HepG2 (cell line): ENCODE results near the gene OR5P2. TPM values are rescaled to one million over a fixed set of nuclear protein-coding genes. Genes with fewer than 3 reads are reported as not detected.

Experiments used
- ATAC-seq: fragments of 200-7000 bp; cut with Tn5 transposase; 3 replicates; pipeline ENCODE4 v1.9.1; 2020; ENCODE audit warnings: mild to moderate bottlenecking, moderate library complexity
- BruUV-seq: library from RNA; stranded (reverse); fragments of 400-500 nt; replicated peaks from 2 replicates; lab custom pipeline; 2021; lab: Mats Ljungman, UMichigan
- CTCF ChIA-PET: fragments of 300-600 bp; formaldehyde crosslinking; extraction: SDS; loops from one replicate; lab custom pipeline; 2021; ENCODE audit warnings: low total read pairs, inconsistent platforms, low intra/inter-chr PET ratio; lab: Yijun Ruan, JAX
- POLR2A ChIA-PET: fragments of 350-600 bp; sonication (Branson Sonifier 250); formaldehyde crosslinking; loops from one replicate; lab custom pipeline; 2020; ENCODE audit warnings: antibody characterized with exemption, inconsistent platforms; lab: Yijun Ruan, JAX
- DNase-seq: peaks from one replicate; pipeline ENCODE4 v3.0.0-alpha.2; 2015; ENCODE audit warnings: low spot score
- FAIRE-seq: peaks from 3 replicates; lab custom pipeline; 2011; peaks lifted over from hg19 to GRCh38; lab: Jason Lieb, UNC
- H2AFZ ChIP-seq: one replicate; pipeline ENCODE4 v1.6.1; 2011; ENCODE audit warnings: low read length, inconsistent platforms
- H3K27ac ChIP-seq: fragments of 300-600 bp; 3 replicates; pipeline ENCODE4 v1.8.0; 2011; ENCODE audit warnings: mixed run types, mild to moderate bottlenecking, mixed read lengths, low read length, inconsistent platforms; ENCODE audit not compliant: insufficient read depth; ENCODE audit errors: extremely low read length
- H3K27me3 ChIP-seq, 2 experiments: fragments of 200-600 bp in 1 of 2; 2 replicates in 1 of 2; 3 replicates in 1 of 2; pipeline versions ENCODE4 v1.6.0 to v1.8.0; 2011; ENCODE audit warnings: low read length in 2 of 2, mild to moderate bottlenecking in 2 of 2, moderate library complexity in 2 of 2, inconsistent platforms in 1 of 2; ENCODE audit not compliant: insufficient read depth in 2 of 2, control insufficient read depth in 1 of 2
- H3K36me3 ChIP-seq, 2 experiments: fragments of 200-600 bp in 1 of 2; replicated peaks in 1 of 2; 2 replicates in 1 of 2; 3 replicates in 1 of 2; pipeline versions ENCODE4 v1.5.1 to v1.8.0; 2011; ENCODE audit warnings: low read length in 2 of 2, inconsistent platforms in 1 of 2; ENCODE audit not compliant: insufficient read depth in 2 of 2, control insufficient read depth in 1 of 2
- H3K4me1 ChIP-seq: 2 replicates; pipeline ENCODE4 v1.5.1; 2012; ENCODE audit warnings: low read length, inconsistent platforms; ENCODE audit not compliant: insufficient read depth
- H3K4me2 ChIP-seq: 2 replicates; pipeline ENCODE4 v1.6.0; 2011; ENCODE audit warnings: low read depth, low read length, inconsistent platforms
- H3K4me3 ChIP-seq, 3 experiments: fragments of 200-600 bp in 1 of 3; sonication (generic), shearing (Covaris generic) in 1 of 3; replicated peaks in 1 of 3; 2 replicates each; pipeline ENCODE4 v1.5.1; 2011 to 2016; ENCODE audit warnings: low read length in 3 of 3, inconsistent platforms in 2 of 3, low read depth in 2 of 3, mild to moderate bottlenecking in 2 of 3, control low read depth in 1 of 3, mixed read lengths in 1 of 3; ENCODE audit not compliant: insufficient read depth in 1 of 3
- H3K79me2 ChIP-seq: one replicate; pipeline ENCODE4 v1.6.1; 2011; ENCODE audit warnings: low read length, inconsistent platforms; ENCODE audit not compliant: insufficient read depth
- H3K9ac ChIP-seq: 2 replicates; pipeline ENCODE4 v1.6.0; 2011; ENCODE audit warnings: mild to moderate bottlenecking, low read depth, low read length, inconsistent platforms; ENCODE audit not compliant: insufficient read depth
- H3K9me3 ChIP-seq: 2 replicates; pipeline ENCODE4 v1.5.1; 2012; ENCODE audit warnings: mild to moderate bottlenecking, low read length
- H4K20me1 ChIP-seq: 2 replicates; pipeline ENCODE4 v1.6.0; 2011; ENCODE audit warnings: inconsistent platforms, mild to moderate bottlenecking, low read length, moderate library complexity; ENCODE audit not compliant: insufficient read depth
- ARNTL ChIP-seq: sonication (generic); formaldehyde crosslinking; IDR thresholded peaks from 2 replicates; pipeline ENCODE4 v1.4.0; 2020; ENCODE audit warnings: mild to moderate bottlenecking, missing genetic modification reagents
- CEBPZ ChIP-seq: IDR thresholded peaks from 2 replicates; pipeline ENCODE4 v1.6.1; 2012; ENCODE audit warnings: low read length, improper control_type of control experiment
- ESRRA ChIP-seq: sonication (generic); formaldehyde crosslinking; IDR thresholded peaks from 2 replicates; pipeline ENCODE4 v1.5.1; 2020; ENCODE audit warnings: mild to moderate bottlenecking, low read depth, missing genetic modification reagents
- GMEB2 ChIP-seq: IDR thresholded peaks from 2 replicates; pipeline ENCODE4 v1.6.1; 2016; ENCODE audit warnings: missing biosample characterization, missing genetic modification reagents, low read depth
- HIC2 ChIP-seq: sonication (generic); formaldehyde crosslinking; IDR thresholded peaks from 2 replicates; pipeline ENCODE4 v1.9.0; 2022; ENCODE audit warnings: low read depth, missing genetic modification reagents
- HMG20A ChIP-seq: IDR thresholded peaks from 2 replicates; pipeline ENCODE4 v1.6.1; 2016; ENCODE audit warnings: borderline replicate concordance
- KLF9 ChIP-seq: IDR thresholded peaks from 2 replicates; pipeline ENCODE4 v1.6.1; 2016; ENCODE audit warnings: low read depth
- ONECUT2 ChIP-seq: sonication (generic); formaldehyde crosslinking; IDR thresholded peaks from 2 replicates; pipeline ENCODE4 v1.4.0; 2020; ENCODE audit warnings: missing genetic modification reagents
- PLSCR1 ChIP-seq: sonication (generic); formaldehyde crosslinking; IDR thresholded peaks from 2 replicates; pipeline ENCODE4 v1.5.0; 2020; ENCODE audit warnings: missing genetic modification reagents, mild to moderate bottlenecking, borderline replicate concordance
- SCMH1 ChIP-seq: sonication (generic); formaldehyde crosslinking; IDR thresholded peaks from 2 replicates; pipeline ENCODE4 v1.9.0; 2021; ENCODE audit warnings: missing genetic modification reagents, mild to moderate bottlenecking, borderline replicate concordance
- SIX4 ChIP-seq: sonication (generic); formaldehyde crosslinking; IDR thresholded peaks from 2 replicates; pipeline ENCODE4 v1.4.0; 2020; ENCODE audit warnings: missing genetic modification reagents
- TBL1XR1 ChIP-seq: fragments of 150-350 bp; IDR thresholded peaks from 2 replicates; pipeline ENCODE4 v1.6.1; 2014; ENCODE audit warnings: borderline replicate concordance, low read length; ENCODE audit not compliant: partially characterized antibody
- TFAP4 ChIP-seq: sonication (generic); IDR thresholded peaks from 2 replicates; pipeline ENCODE4 v1.6.1; 2016; ENCODE audit warnings: low read depth, borderline replicate concordance
- ZFP62 ChIP-seq: sonication (generic); formaldehyde crosslinking; IDR thresholded peaks from 2 replicates; pipeline ENCODE4 v1.4.0; 2020; ENCODE audit warnings: missing genetic modification reagents
- ZNF275 ChIP-seq: sonication (generic); formaldehyde crosslinking; IDR thresholded peaks from 2 replicates; pipeline ENCODE4 v1.8.0; 2022; ENCODE audit warnings: missing genetic modification reagents, mild to moderate bottlenecking, inconsistent platforms, borderline replicate concordance
- ZNF629 ChIP-seq: sonication (generic); formaldehyde crosslinking; conservative IDR thresholded peaks from 2 replicates; pipeline ENCODE4 v1.5.0; 2020; ENCODE audit warnings: missing genetic modification reagents
- WGBS: methylation state at CpG from one replicate; pipeline ENCODE4 v1.1.6; 2017; ENCODE audit warnings: low lambda C conversion rate; 5-methylcytosine and 5-hydroxymethylcytosine counted together
- in situ Hi-C: cut with HindIII; loops from 2 replicates; pipeline ENCODE4 v1.10.0; 2017; ENCODE audit warnings: low pct_unique_long_range_greater_than_20kb; ENCODE audit not compliant: extremely low pct_ligation_motif_present
- intact Hi-C: fragments of 100-400 bp; cut with micrococcal nuclease; formaldehyde crosslinking; loops from one replicate; pipeline ENCODE4 v1.10.0; 2022; ENCODE audit not compliant: unreplicated experiment
- polyA plus RNA-seq, 8 experiments: library from polyadenylated mRNA; depleted of rRNA in 3 of 8; stranded (reverse) in 7 of 8; unstranded in 1 of 8; fragments of >200 nt; fragmentation: Illumina TruSeq in 4 of 8; extraction: Trizol in 4 of 8; gene quantifications; 2 replicates each; pipeline versions ENCODE4 v1.2.1 to v1.2.3, GENCODE V29; 2011 to 2016; ENCODE audit warnings: low read depth in 4 of 8, missing spikeins in 1 of 8, mixed read lengths in 1 of 8; ENCODE audit not compliant: insufficient read depth in 1 of 8
- total RNA-seq, 5 experiments: library from RNA; depleted of rRNA; stranded (reverse); fragments of >200 nt; fragmentation: Illumina TruSeq; extraction: Trizol; gene quantifications; 2 replicates each; pipeline ENCODE4 v1.2.3, GENCODE V29; 2016; ENCODE audit warnings: low read depth in 1 of 5

The OR5P2 gene
- total and polyA plus RNA-seq, 2 of the 13 experiments (the other 11 are each of a cell fraction or from before 2014, with no cell fraction given): not detected

GRCh38 chr11:7844521-7844920 is 47.8 kb upstream of the OR5P2 start:
- Histone ChIP-seq H3K36me3 (no peaks in the 10 kb centered on the region), H3K9ac (no peak overlapping the region), H3K27ac (no peak overlapping the region), H3K4me1 (no peaks in the 10 kb centered on the region), H3K79me2 (no peaks in the 10 kb centered on the region), H2AFZ (no peak overlapping the region), H3K4me3 (no peak overlapping the region), H3K4me2 (no peak overlapping the region), H3K27me3 (no peaks in the 10 kb centered on the region), H4K20me1 (no peaks in the 10 kb centered on the region), H3K9me3 (no peaks in the 10 kb centered on the region)
- 0% methylated on average over 1 of the region's 1 CpG for WGBS
- in situ Hi-C loops: no loop called here
- intact Hi-C loops: no loop called here
- no peak for TF ChIP-seq ESRRA
- TF ChIP-seq SCMH1 (CRISPR knock-in tag): no peak
- no peak for TF ChIP-seq ZNF629 (CRISPR knock-in tag)
- TF ChIP-seq CEBPZ: no peak
- no peak for TF ChIP-seq ZNF275 (CRISPR knock-in tag)
- TF ChIP-seq KLF9 (CRISPR knock-in tag): no peak
- no peak for TF ChIP-seq TFAP4
- no peak for TF ChIP-seq HMG20A (CRISPR knock-in tag)
- no peak for TF ChIP-seq PLSCR1 (CRISPR knock-in tag)
- TF ChIP-seq ARNTL (CRISPR knock-in tag): no peak
- no peak for TF ChIP-seq TBL1XR1
- no peak for TF ChIP-seq ZFP62 (CRISPR knock-in tag)
- TF ChIP-seq GMEB2: no peak
- TF ChIP-seq ONECUT2 (CRISPR knock-in tag): no peak
- no peak for TF ChIP-seq HIC2 (CRISPR knock-in tag)
- no peak for TF ChIP-seq SIX4
- ChIA-PET CTCF (no interaction called here), POLR2A (no interaction called here)
- FAIRE-seq (no peak), DNase-seq (no peak), ATAC-seq (no peak)
- no TSS peak for BruUV-seq
